Endothelial cell of umbilical vein (primary cell): ENCODE results near the gene SYT17.

Experiments used
- POLR2A ChIP-seq: IDR thresholded peaks from 2 replicates; pipeline ENCODE4 v1.6.1; 2012; ENCODE audit warnings: low read depth, mild to moderate bottlenecking, control low read depth, low read length
- POLR2AphosphoS5 ChIP-seq: IDR thresholded peaks from 2 replicates; pipeline ENCODE4 v1.6.1; 2012; ENCODE audit warnings: low read depth, mild to moderate bottlenecking, control low read depth, low read length, moderate library complexity; ENCODE audit not compliant: insufficient read depth
- TF ChIP-seq, protein P1 (sequence below), 2 donors: IDR thresholded peaks; 1 replicate in 1 of 2; 2 replicates in 1 of 2; pipeline ENCODE4 v1.5.1; 2011; ENCODE audit warnings: low read length in 2 of 2, mild to moderate bottlenecking in 2 of 2, moderate library complexity in 2 of 2, control low read depth in 1 of 2, inconsistent platforms in 1 of 2, low read depth in 1 of 2; ENCODE audit not compliant: insufficient read depth in 1 of 2; ENCODE audit errors: extremely low read depth in 1 of 2

DNA sequence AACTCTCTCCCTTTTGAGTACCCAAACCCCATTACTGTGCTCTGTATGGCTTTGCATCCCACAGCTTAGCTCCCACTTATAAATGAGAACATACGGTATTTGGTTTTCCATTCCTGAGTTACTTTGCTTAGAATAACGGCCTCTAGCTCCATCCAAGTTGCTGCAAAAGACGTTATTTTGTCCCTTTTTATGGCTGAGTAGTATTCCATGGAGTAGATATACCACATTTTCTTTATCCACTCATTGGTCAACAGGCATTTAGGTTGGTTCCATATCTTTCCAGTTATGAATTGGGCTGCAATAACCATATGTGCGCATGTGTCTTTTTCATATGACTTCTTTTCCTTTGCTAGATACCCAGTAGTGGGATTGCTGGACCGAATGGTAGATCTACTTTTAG is 19.9 kb upstream of the SYT17 start:
- TF ChIP-seq, protein P1, sequence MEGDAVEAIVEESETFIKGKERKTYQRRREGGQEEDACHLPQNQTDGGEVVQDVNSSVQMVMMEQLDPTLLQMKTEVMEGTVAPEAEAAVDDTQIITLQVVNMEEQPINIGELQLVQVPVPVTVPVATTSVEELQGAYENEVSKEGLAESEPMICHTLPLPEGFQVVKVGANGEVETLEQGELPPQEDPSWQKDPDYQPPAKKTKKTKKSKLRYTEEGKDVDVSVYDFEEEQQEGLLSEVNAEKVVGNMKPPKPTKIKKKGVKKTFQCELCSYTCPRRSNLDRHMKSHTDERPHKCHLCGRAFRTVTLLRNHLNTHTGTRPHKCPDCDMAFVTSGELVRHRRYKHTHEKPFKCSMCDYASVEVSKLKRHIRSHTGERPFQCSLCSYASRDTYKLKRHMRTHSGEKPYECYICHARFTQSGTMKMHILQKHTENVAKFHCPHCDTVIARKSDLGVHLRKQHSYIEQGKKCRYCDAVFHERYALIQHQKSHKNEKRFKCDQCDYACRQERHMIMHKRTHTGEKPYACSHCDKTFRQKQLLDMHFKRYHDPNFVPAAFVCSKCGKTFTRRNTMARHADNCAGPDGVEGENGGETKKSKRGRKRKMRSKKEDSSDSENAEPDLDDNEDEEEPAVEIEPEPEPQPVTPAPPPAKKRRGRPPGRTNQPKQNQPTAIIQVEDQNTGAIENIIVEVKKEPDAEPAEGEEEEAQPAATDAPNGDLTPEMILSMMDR (IDR thresholded peaks at IDR 0.05; ENCODE audit: extremely low read depth in 1 of 2, insufficient read depth in 1 of 2, low read depth in 1 of 2, low read length in 2 of 2), result no peak
- TF ChIP-seq POLR2A (no peak), POLR2AphosphoS5 (no peak)
